HepG2 (cell line): ENCODE measurements around the gene NYAP2.

Experiments used
- EP300 ChIP-seq, 3 experiments: sonication (generic) in 1 of 3; formaldehyde crosslinking in 1 of 3; IDR thresholded peaks; 2 replicates each; pipeline versions ENCODE4 v1.5.1 to v1.6.1; 2011 to 2020; ENCODE audit warnings: low read depth in 2 of 3, low read length in 2 of 3, borderline replicate concordance in 1 of 3, improper control_type of control experiment in 1 of 3, mild to moderate bottlenecking in 1 of 3, missing genetic modification reagents in 1 of 3, moderate library complexity in 1 of 3
- FOXK2 ChIP-seq: fragments of 450-650 bp; IDR thresholded peaks from 2 replicates; pipeline ENCODE4 v1.6.1; 2016
- GATAD1 ChIP-seq: IDR thresholded peaks from 2 replicates; pipeline ENCODE4 v1.6.1; 2016; ENCODE audit warnings: missing genetic modification reagents, missing compliant biosample characterization
- KDM4B ChIP-seq: sonication (generic); formaldehyde crosslinking; IDR thresholded peaks from 2 replicates; pipeline ENCODE4 v1.4.0; 2020; ENCODE audit warnings: missing genetic modification reagents
- MAX ChIP-seq: IDR thresholded peaks from 2 replicates; pipeline ENCODE4 v1.6.1; 2012; ENCODE audit warnings: inconsistent platforms
- MBNL3 ChIP-seq: fragments of 250-450 bp; sonication (Bioruptor Pico); conservative IDR thresholded peaks from 2 replicates; pipeline ENCODE4 v1.8.0; 2022; ENCODE audit warnings: mild to moderate bottlenecking, inconsistent platforms
- TOE1 ChIP-seq: sonication (generic); formaldehyde crosslinking; IDR thresholded peaks from 2 replicates; pipeline ENCODE4 v1.4.0; 2020; ENCODE audit warnings: mild to moderate bottlenecking, missing genetic modification reagents
- ZNF335 ChIP-seq: sonication (generic); formaldehyde crosslinking; IDR thresholded peaks from 2 replicates; pipeline ENCODE4 v1.4.0; 2020; ENCODE audit warnings: missing genetic modification reagents
- TF ChIP-seq, protein P1 (sequence below): sonication (generic); formaldehyde crosslinking; IDR thresholded peaks from 2 replicates; pipeline ENCODE4 v1.9.0; 2021; ENCODE audit warnings: missing genetic modification reagents, borderline replicate concordance

DNA sequence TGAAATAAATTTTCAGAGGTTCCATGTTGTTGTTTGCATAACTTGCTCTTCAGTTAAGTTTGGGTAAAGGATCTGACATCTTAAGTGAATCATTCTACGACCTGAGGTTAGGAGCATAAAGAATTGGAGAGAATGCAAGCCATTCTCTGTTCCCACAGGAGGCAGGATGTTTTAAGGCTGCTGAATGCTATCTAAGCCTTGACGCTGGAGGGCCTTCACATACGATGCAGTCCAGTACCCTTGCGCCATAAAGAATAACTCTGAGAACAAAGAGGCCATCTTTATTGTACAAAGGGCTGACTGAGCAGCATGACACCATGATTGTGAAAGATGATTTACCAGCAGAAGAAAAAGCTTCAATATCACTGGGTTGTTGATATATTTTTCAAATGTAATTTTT is 198.4 kb downstream of the NYAP2 start:
- no peak for TF ChIP-seq MBNL3 (CRISPR knock-in tag)
- TF ChIP-seq, protein P1, sequence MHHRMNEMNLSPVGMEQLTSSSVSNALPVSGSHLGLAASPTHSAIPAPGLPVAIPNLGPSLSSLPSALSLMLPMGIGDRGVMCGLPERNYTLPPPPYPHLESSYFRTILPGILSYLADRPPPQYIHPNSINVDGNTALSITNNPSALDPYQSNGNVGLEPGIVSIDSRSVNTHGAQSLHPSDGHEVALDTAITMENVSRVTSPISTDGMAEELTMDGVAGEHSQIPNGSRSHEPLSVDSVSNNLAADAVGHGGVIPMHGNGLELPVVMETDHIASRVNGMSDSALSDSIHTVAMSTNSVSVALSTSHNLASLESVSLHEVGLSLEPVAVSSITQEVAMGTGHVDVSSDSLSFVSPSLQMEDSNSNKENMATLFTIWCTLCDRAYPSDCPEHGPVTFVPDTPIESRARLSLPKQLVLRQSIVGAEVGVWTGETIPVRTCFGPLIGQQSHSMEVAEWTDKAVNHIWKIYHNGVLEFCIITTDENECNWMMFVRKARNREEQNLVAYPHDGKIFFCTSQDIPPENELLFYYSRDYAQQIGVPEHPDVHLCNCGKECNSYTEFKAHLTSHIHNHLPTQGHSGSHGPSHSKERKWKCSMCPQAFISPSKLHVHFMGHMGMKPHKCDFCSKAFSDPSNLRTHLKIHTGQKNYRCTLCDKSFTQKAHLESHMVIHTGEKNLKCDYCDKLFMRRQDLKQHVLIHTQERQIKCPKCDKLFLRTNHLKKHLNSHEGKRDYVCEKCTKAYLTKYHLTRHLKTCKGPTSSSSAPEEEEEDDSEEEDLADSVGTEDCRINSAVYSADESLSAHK, result no peak
- no peak for TF ChIP-seq FOXK2
- TF ChIP-seq TOE1 (CRISPR knock-in tag), result no peak
- no peak for TF ChIP-seq EP300 (IDR thresholded peaks at IDR 0.05; ENCODE audit: low read depth in 2 of 2, low read length in 2 of 2)
- no peak for TF ChIP-seq EP300 (CRISPR knock-in tag; IDR thresholded peaks at IDR 0.05; ENCODE audit: borderline replicate concordance)
- no peak for TF ChIP-seq MAX
- TF ChIP-seq GATAD1 (CRISPR knock-in tag), result no peak
- no peak for TF ChIP-seq ZNF335 (CRISPR knock-in tag)
- TF ChIP-seq KDM4B (CRISPR knock-in tag), result no peak
